HepG2 (cell line): ENCODE results near the gene ELF1. TPM values are rescaled to one million over a fixed set of nuclear protein-coding genes. Genes with fewer than 3 reads are reported as not detected.

ENCODE experiments used
- CHD4 ChIP-seq: fragments of 200-600 bp; sonication (generic); IDR thresholded peaks from 2 replicates; pipeline ENCODE4 v1.7.0; 2017; ENCODE audit warnings: mild to moderate bottlenecking, low read length, borderline replicate concordance
- GZF1 ChIP-seq: sonication (generic); formaldehyde crosslinking; IDR thresholded peaks from 2 replicates; pipeline ENCODE4 v1.5.1; 2020; ENCODE audit warnings: mild to moderate bottlenecking, missing genetic modification reagents
- IRX3 ChIP-seq: sonication (generic); formaldehyde crosslinking; IDR thresholded peaks from 2 replicates; pipeline ENCODE4 v1.8.1; 2023; ENCODE audit warnings: mild to moderate bottlenecking, low read depth, missing genetic modification reagents, borderline replicate concordance
- MAZ ChIP-seq, 2 experiments: sonication (generic) in 1 of 2; formaldehyde crosslinking in 1 of 2; IDR thresholded peaks; 2 replicates each; pipeline versions ENCODE4 v1.5.0 to v1.6.1; 2012 to 2020; ENCODE audit warnings: low read depth in 2 of 2, mild to moderate bottlenecking in 2 of 2, borderline replicate concordance in 1 of 2, improper control_type of control experiment in 1 of 2, low read length in 1 of 2, missing genetic modification reagents in 1 of 2, moderate library complexity in 1 of 2
- NCOR1 ChIP-seq: fragments of 200-600 bp; sonication (generic); IDR thresholded peaks from 2 replicates; pipeline ENCODE4 v1.7.0; 2017; ENCODE audit warnings: antibody characterized with exemption, low read length, borderline replicate concordance
- RBAK ChIP-seq: sonication (generic); formaldehyde crosslinking; IDR thresholded peaks from 2 replicates; pipeline ENCODE4 v1.5.1; 2020; ENCODE audit warnings: mild to moderate bottlenecking, missing genetic modification reagents
- RBFOX2 ChIP-seq: fragments of 200-400 bp; formaldehyde crosslinking; IDR thresholded peaks from 2 replicates; pipeline ENCODE4 v1.6.1; 2017; ENCODE audit warnings: low read depth, mild to moderate bottlenecking, low read length
- RBM22 ChIP-seq: fragments of 200-400 bp; formaldehyde crosslinking; optimal IDR thresholded peaks from 2 replicates; pipeline ENCODE3; 2017; ENCODE audit warnings: mild to moderate bottlenecking, low read length, moderate library complexity
- RBM39 ChIP-seq: fragments of 200-400 bp; formaldehyde crosslinking; IDR thresholded peaks from one replicate; pipeline ENCODE4 v1.6.1; 2018; ENCODE audit warnings: antibody characterized with exemption, mild to moderate bottlenecking, low read depth, low read length; ENCODE audit not compliant: poor library complexity, severe bottlenecking
- RERE ChIP-seq: IDR thresholded peaks from 2 replicates; pipeline ENCODE4 v1.6.1; 2016; ENCODE audit warnings: low read depth, missing genetic modification reagents, missing compliant biosample characterization
- TFAP4 ChIP-seq: sonication (generic); IDR thresholded peaks from 2 replicates; pipeline ENCODE4 v1.6.1; 2016; ENCODE audit warnings: low read depth, borderline replicate concordance
- YEATS2 ChIP-seq: sonication (generic); formaldehyde crosslinking; IDR thresholded peaks from 2 replicates; pipeline ENCODE4 v1.4.0; 2020; ENCODE audit warnings: missing genetic modification reagents, borderline replicate concordance
- ZFP62 ChIP-seq: sonication (generic); formaldehyde crosslinking; IDR thresholded peaks from 2 replicates; pipeline ENCODE4 v1.4.0; 2020; ENCODE audit warnings: missing genetic modification reagents
- ZNF136 ChIP-seq: sonication (generic); formaldehyde crosslinking; IDR thresholded peaks from 2 replicates; pipeline ENCODE4 v1.8.1; 2022; ENCODE audit warnings: low read depth, mild to moderate bottlenecking, moderate library complexity, missing genetic modification reagents
- ZNF7 ChIP-seq: IDR thresholded peaks from 2 replicates; pipeline ENCODE4 v1.6.1; 2016; ENCODE audit warnings: missing biosample characterization, missing genetic modification reagents
- ZNF768 ChIP-seq: sonication (generic); formaldehyde crosslinking; IDR thresholded peaks from 2 replicates; pipeline ENCODE4 v1.4.0; 2020; ENCODE audit warnings: missing genetic modification reagents
- ZNF781 ChIP-seq: sonication (generic); formaldehyde crosslinking; IDR thresholded peaks from 2 replicates; pipeline ENCODE4 v1.5.1; 2020; ENCODE audit warnings: borderline replicate concordance, mild to moderate bottlenecking, missing genetic modification reagents; ENCODE audit errors: not compliant biosample characterization
- ZSCAN31 ChIP-seq: sonication (generic); formaldehyde crosslinking; IDR thresholded peaks from 2 replicates; pipeline ENCODE4 v1.5.0; 2020; ENCODE audit warnings: low read depth, mild to moderate bottlenecking, missing genetic modification reagents
- polyA plus RNA-seq, 8 experiments: library from polyadenylated mRNA; depleted of rRNA in 3 of 8; stranded (reverse) in 7 of 8; unstranded in 1 of 8; fragments of >200 nt; fragmentation: Illumina TruSeq in 4 of 8; extraction: Trizol in 4 of 8; gene quantifications; 2 replicates each; pipeline versions ENCODE4 v1.2.1 to v1.2.3, GENCODE V29; 2011 to 2016; ENCODE audit warnings: low read depth in 4 of 8, missing spikeins in 1 of 8, mixed read lengths in 1 of 8; ENCODE audit not compliant: insufficient read depth in 1 of 8
- total RNA-seq, 5 experiments: library from RNA; depleted of rRNA; stranded (reverse); fragments of >200 nt; fragmentation: Illumina TruSeq; extraction: Trizol; gene quantifications; 2 replicates each; pipeline ENCODE4 v1.2.3, GENCODE V29; 2016; ENCODE audit warnings: low read depth in 1 of 5
- TF ChIP-seq, protein P1 (sequence below): sonication (generic); formaldehyde crosslinking; IDR thresholded peaks from 2 replicates; pipeline ENCODE4 v1.5.0; 2020; ENCODE audit warnings: mild to moderate bottlenecking, missing genetic modification reagents

Gene ELF1
- total and polyA plus RNA-seq, 2 of the 13 experiments (the other 11 are each of a cell fraction or from before 2014, with no cell fraction given) = 24.6 to 71.5 TPM

DNA sequence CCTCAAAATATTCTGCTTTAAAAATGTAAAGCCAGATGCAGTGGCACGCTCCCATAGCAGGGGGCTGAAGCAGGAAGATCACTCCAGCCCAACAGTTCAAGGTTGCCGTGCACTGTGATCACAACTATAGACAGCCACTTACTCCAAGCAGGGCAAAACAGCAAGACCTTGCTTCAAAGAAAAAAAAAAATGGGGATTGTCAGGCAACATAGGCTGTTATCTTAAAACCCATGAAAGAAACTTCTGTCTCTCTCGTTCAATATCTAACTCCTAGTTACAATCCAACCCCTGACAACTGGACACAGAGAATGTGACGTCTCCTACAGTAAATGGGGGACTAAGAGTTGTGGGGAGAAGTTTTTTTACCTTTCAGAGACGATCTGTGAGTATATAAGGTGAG, 17.4 kb downstream of the ELF1 start (continued):
- no peak for TF ChIP-seq MAZ (IDR thresholded peaks at IDR 0.05; ENCODE audit: borderline replicate concordance, low read depth, low read length)
- no peak for TF ChIP-seq MAZ (CRISPR knock-in tag; IDR thresholded peaks at IDR 0.05; ENCODE audit: low read depth)
- TF ChIP-seq CHD4 = no peak
- TF ChIP-seq RBAK (CRISPR knock-in tag) = no peak
- no peak for TF ChIP-seq ZNF781 (CRISPR knock-in tag)
- TF ChIP-seq ZNF136 (CRISPR knock-in tag) = no peak
- no peak for TF ChIP-seq IRX3 (CRISPR knock-in tag)
- no peak for TF ChIP-seq ZNF768 (CRISPR knock-in tag)
- no peak for TF ChIP-seq TFAP4
- TF ChIP-seq, protein P1, sequence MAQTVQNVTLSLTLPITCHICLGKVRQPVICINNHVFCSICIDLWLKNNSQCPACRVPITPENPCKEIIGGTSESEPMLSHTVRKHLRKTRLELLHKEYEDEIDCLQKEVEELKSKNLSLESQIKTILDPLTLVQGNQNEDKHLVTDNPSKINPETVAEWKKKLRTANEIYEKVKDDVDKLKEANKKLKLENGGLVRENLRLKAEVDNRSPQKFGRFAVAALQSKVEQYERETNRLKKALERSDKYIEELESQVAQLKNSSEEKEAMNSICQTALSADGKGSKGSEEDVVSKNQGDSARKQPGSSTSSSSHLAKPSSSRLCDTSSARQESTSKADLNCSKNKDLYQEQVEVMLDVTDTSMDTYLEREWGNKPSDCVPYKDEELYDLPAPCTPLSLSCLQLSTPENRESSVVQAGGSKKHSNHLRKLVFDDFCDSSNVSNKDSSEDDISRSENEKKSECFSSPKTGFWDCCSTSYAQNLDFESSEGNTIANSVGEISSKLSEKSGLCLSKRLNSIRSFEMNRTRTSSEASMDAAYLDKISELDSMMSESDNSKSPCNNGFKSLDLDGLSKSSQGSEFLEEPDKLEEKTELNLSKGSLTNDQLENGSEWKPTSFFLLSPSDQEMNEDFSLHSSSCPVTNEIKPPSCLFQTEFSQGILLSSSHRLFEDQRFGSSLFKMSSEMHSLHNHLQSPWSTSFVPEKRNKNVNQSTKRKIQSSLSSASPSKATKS (CRISPR knock-in tag) = no peak
- TF ChIP-seq RBM22 = peak; percentile 40
- no peak for TF ChIP-seq RBFOX2
- TF ChIP-seq ZSCAN31 (CRISPR knock-in tag) = no peak
- no peak for TF ChIP-seq ZNF7 (CRISPR knock-in tag)
- no peak for TF ChIP-seq RBM39
- peak; percentile 49; the same call in 1 of the 2 replicates for TF ChIP-seq NCOR1
- no peak for TF ChIP-seq ZFP62 (CRISPR knock-in tag)
- TF ChIP-seq YEATS2 (CRISPR knock-in tag) = peak; percentile 19; the same call in 1 of the 2 replicates
- no peak for TF ChIP-seq GZF1 (CRISPR knock-in tag)
- no peak for TF ChIP-seq RERE (CRISPR knock-in tag)
